ENCODE measurements around the gene MYOCOS. TPM values are rescaled to one million over a fixed set of nuclear protein-coding genes. Genes with fewer than 3 reads are reported as not detected.
A peak's percentile ranks its signal among the peaks of the same experiment; 100 is the strongest.

MYOCOS gene
- total and polyA plus RNA-seq, 2 donors (not counting 3 experiments of a cell fraction or from before 2014, with no cell fraction given), result not detected

DNA sequence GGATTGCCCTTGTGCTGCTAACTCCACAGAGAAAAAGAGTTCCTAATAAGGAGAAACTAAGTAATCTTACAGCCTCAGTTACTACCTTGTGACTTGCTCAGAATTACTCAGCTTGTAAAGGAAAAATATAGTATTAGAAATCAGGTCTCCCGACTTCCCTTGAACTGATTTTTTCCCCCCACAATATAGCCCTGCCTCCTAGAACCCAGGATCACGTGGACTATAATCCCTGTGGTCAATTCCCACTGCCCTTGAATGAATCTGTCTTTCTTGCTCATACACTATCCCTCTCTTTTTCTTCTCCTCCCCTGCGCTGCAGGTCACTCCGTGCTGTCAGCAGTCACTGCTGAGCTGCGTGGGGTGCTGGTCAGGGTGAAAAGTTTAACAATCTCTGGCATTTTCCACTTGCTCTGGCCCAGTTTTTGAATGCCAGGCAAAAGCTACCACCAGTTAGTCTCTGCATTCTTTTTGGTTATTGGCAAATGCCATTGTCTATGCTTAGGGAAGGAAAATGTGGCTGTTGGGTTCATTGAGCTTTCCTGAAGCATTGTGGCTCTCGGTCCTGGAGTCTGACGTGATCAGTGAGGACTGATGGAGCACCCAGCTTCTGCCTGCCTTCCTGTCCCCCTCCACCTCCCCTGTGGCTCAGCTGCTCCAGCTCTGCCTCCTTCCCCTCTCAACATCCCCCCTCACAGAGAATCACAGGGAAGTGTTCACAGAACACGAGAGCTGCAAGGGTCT is 32.3 kb downstream of the MYOCOS start:
- H3K4me2 ChIP-seq (ENCODE audit: insufficient read depth, low read length), result peak overlapping the region; percentile 63
- FAIRE-seq (no peak), DNase-seq (ENCODE audit: low read depth, low spot score) (no peak)
- dilution Hi-C loops (cut with MboI; ENCODE audit: extremely low pct_ligation_motif_present, low sequenced_read_pairs), result no loop called here
- peaks cover 17% of the 10 kb centered on the region for H3K4me1 ChIP-seq (ENCODE audit: control insufficient read depth, extremely low read depth, insufficient read depth, low read length)
- intact Hi-C loops (cut with micrococcal nuclease), result loop anchor here (2.0 kb wide), 3 partner anchors 146 to 328 kb away; partner anchors contain the start of gene DNM3
- H3K27ac ChIP-seq (ENCODE audit: insufficient read depth, low read depth, low read length), result peak overlapping the region; percentile 63
- no peaks in the 10 kb centered on the region for H3K9me1 ChIP-seq (replicated peaks; ENCODE audit: control insufficient read depth, extremely low read depth, insufficient read depth, low read length)
- TF ChIP-seq MYC (IDR thresholded peaks at IDR 0.05; ENCODE audit: low read depth, low read length), result no peak
- TF ChIP-seq GATA2 (IDR thresholded peaks at IDR 0.05; ENCODE audit: insufficient read depth, insufficient read length, low read depth, low read length), result no peak
- TF ChIP-seq EZH2 (IDR thresholded peaks at IDR 0.05; ENCODE audit: borderline replicate concordance, low read depth, low read length, severe bottlenecking), result no peak
- no peak for TF ChIP-seq JUN (IDR thresholded peaks at IDR 0.05; ENCODE audit: borderline replicate concordance, insufficient read depth, insufficient read length, low read depth)
- no peak for TF ChIP-seq POLR2A (IDR thresholded peaks at IDR 0.05; ENCODE audit: low read depth, low read length)
- no peak for TF ChIP-seq FOS (IDR thresholded peaks at IDR 0.05; ENCODE audit: borderline replicate concordance, insufficient read depth, low read length)
- no peak for TF ChIP-seq POLR2AphosphoS5 (IDR thresholded peaks at IDR 0.05; ENCODE audit: insufficient read depth, low read depth, low read length)
- TF ChIP-seq, protein P1, sequence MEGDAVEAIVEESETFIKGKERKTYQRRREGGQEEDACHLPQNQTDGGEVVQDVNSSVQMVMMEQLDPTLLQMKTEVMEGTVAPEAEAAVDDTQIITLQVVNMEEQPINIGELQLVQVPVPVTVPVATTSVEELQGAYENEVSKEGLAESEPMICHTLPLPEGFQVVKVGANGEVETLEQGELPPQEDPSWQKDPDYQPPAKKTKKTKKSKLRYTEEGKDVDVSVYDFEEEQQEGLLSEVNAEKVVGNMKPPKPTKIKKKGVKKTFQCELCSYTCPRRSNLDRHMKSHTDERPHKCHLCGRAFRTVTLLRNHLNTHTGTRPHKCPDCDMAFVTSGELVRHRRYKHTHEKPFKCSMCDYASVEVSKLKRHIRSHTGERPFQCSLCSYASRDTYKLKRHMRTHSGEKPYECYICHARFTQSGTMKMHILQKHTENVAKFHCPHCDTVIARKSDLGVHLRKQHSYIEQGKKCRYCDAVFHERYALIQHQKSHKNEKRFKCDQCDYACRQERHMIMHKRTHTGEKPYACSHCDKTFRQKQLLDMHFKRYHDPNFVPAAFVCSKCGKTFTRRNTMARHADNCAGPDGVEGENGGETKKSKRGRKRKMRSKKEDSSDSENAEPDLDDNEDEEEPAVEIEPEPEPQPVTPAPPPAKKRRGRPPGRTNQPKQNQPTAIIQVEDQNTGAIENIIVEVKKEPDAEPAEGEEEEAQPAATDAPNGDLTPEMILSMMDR (IDR thresholded peaks at IDR 0.05; ENCODE audit: extremely low read depth in 1 of 2, insufficient read depth in 1 of 2, low read depth in 1 of 2, low read length in 2 of 2), result no peak
- TF ChIP-seq, protein P2, sequence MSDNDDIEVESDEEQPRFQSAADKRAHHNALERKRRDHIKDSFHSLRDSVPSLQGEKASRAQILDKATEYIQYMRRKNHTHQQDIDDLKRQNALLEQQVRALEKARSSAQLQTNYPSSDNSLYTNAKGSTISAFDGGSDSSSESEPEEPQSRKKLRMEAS (IDR thresholded peaks at IDR 0.05; ENCODE audit: insufficient read depth, insufficient read length), result no peak
- H3K27me3 ChIP-seq (ENCODE audit: control insufficient read depth in 2 of 2, insufficient read depth in 2 of 2, low read length in 2 of 2), result peaks cover 0 to 6% of the 10 kb centered on the region in 2 experiments
- H3K9ac ChIP-seq (replicated peaks; ENCODE audit: extremely low read depth, insufficient read depth, low read length), result no peak overlapping the region
- no peaks in the 10 kb centered on the region for H4K20me1 ChIP-seq (replicated peaks; ENCODE audit: control insufficient read depth, extremely low read depth, insufficient read depth, low read length)
- ChIA-PET POLR2A (interaction anchor here (0.6 kb wide), 1 partner anchor 1682 kb away, joined by 3 read pairs; no protein-coding TSS in a partner anchor), CTCF (interaction anchor here (0.8 to 4.9 kb wide), 19 partner anchors 9 to 348 kb away, joined by 3 to 86 read pairs (median 5); partner anchors contain the start of gene FMO4)
- H3K4me3 ChIP-seq (replicated peaks in 1 of 3; ENCODE audit: insufficient read depth in 1 of 3, low read depth in 1 of 3, low read length in 3 of 3), result no peak overlapping the region
- H3K79me2 ChIP-seq (ENCODE audit: control insufficient read depth, insufficient read depth, low read length), result no peaks in the 10 kb centered on the region
- H3K36me3 ChIP-seq (ENCODE audit: control insufficient read depth in 2 of 2, extremely low read depth in 1 of 2, insufficient read depth in 2 of 2, low read length in 2 of 2), result no peaks in the 10 kb centered on the region
- BruUV-seq (replicated peaks), result no TSS peak
- peak overlapping the region; percentile 95 for H2AFZ ChIP-seq (ENCODE audit: low read depth, low read length)
- H3K9me3 ChIP-seq (replicated peaks; ENCODE audit: control insufficient read depth, insufficient read depth, low read length), result no peaks in the 10 kb centered on the region
